GM20000 (cell line): Measurements from ENCODE around the gene ZIC1.

Experiments
- DNase-seq: peaks from one replicate; pipeline ENCODE4 v3.0.0; 2012; ENCODE audit warnings: low spot score
- TF ChIP-seq, protein P1 (sequence below): IDR thresholded peaks from 2 replicates; pipeline ENCODE4 v1.5.1; 2012; ENCODE audit warnings: mild to moderate bottlenecking, control low read depth; ENCODE audit errors: extremely low read depth, missing control alignments

ZIC1 gene

DNA sequence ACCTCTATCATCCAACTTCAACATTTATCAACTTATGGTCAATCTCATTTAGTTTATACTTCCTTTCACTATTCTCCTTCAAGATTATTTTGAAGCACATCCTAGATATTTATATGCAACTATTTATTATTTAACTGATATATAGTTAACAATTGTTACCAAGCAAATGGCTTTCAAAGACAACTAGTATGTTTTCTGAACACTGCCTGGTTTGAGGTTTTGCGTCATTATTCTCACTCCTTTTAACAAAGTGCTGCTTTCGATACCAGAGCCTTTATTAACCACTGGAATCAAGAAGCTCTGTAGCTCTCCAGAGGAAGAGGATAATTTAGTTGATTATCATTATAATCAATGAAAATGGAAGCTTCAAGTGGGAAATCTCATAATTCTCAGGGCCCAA, 19.6 kb downstream of the ZIC1 start:
- DNase-seq = no peak
- TF ChIP-seq, protein P1, sequence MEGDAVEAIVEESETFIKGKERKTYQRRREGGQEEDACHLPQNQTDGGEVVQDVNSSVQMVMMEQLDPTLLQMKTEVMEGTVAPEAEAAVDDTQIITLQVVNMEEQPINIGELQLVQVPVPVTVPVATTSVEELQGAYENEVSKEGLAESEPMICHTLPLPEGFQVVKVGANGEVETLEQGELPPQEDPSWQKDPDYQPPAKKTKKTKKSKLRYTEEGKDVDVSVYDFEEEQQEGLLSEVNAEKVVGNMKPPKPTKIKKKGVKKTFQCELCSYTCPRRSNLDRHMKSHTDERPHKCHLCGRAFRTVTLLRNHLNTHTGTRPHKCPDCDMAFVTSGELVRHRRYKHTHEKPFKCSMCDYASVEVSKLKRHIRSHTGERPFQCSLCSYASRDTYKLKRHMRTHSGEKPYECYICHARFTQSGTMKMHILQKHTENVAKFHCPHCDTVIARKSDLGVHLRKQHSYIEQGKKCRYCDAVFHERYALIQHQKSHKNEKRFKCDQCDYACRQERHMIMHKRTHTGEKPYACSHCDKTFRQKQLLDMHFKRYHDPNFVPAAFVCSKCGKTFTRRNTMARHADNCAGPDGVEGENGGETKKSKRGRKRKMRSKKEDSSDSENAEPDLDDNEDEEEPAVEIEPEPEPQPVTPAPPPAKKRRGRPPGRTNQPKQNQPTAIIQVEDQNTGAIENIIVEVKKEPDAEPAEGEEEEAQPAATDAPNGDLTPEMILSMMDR = no peak

DNA sequence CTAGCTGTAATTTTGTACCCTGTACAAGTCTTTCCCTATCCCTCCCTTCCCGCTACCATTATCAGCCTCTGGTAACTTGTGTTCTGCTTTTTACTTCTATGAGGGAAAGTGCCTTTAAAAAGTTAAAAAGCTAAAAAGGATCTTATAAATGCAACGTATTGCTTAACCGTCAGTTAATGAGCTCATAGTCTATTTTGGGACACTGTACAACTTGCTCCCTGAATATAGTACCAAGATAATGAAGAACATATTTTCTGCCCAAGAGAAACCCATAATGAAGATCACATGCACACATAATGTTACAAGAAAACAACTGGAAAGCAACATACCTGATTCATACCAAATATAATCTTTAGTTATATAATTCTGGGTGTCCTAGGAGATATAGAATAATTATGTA, 22.6 kb downstream of the ZIC1 start:
- no peak for DNase-seq
- TF ChIP-seq, protein P1 = no peak

DNA sequence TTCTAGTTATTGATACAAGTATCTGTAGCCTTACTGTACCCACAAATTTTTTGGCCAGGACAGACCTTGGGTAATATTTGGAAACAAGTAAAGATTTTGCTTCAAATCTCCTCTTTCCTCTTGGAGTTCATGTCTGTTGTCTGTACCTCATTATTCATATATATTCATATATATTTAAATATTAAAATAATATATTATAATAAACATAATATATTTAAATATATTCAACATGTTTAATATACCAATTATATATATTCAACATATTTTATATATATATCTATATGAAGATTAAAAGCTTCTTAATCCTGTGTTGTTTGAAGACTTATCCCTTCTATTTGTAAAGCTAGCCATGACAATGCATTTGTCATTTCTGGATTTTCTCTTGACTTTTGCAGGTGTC, 38.1 kb downstream of the ZIC1 start:
- TF ChIP-seq, protein P1 = no peak
- DNase-seq = no peak

DNA sequence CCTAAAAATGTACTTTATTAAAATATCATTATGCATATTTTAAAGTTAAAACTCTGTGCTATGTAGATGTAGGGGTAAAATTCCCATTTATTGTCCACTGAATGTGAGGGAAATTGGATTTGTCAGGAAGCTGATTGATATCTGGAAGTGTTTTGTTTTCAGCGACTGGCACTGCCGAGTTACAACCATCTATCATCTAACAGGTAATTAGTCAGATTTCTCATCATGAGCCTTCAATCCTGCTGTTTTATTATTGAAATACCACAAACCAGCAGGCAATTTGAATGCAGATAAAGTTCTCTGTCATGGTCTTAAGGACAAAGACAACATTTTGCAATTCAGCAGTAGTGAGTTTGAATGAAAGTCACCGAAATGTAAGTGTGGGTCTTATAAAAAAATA, 40.5 kb downstream of the ZIC1 start:
- no peak for DNase-seq
- TF ChIP-seq, protein P1 = no peak

DNA sequence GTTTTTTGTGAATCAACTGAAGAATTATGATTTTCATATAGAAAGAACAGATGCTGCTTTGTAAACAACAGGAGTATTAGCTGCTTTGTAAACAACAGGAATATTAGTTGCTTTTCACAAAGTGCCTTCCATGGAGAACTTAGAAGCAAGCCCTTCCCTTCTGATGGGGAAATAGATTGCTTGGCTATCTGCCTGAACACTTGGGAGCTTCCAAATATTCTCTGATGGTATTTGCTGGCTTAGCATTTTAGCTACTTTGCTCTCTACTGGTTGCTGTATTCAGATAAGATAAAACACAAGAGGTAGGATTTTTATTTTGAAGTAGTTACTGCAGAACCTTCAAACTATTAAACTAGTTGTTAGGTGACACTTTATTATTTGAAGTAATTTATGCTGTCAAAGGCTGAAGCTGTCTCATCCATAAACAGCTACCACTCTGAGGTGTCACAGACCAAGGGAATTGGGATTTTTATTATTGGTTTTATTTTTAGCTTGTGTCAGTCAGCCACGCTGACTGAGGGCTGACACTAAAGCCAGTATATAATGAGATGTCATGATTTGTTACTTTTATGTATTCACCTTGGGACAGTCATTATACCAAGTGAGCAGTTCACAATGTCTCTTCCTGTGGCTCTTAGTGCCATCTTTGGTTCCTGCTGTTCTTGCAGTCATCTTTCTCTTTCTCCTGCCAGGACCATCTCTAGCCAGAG, 50.0 kb downstream of the ZIC1 start:
- TF ChIP-seq, protein P1 = no peak
- no peak for DNase-seq

- DNase-seq = no peak
- TF ChIP-seq, protein P1 = no peak
Measured at GRCh38 chr3:147462856-147463255, 53.7 kb downstream of the ZIC1 start.
